Measurements from ENCODE around the gene PIGV. TPM values are rescaled to one million over a fixed set of nuclear protein-coding genes. Genes with fewer than 3 reads are reported as not detected.

Gene PIGV
- total RNA-seq, 1 experiment from 2014 or later = 9.9 TPM

- Mint-ChIP-seq H3K4me3 (ENCODE audit: low read depth, unreplicated experiment) (no peak overlapping the region), H3K9me3 (ENCODE audit: low read depth, unreplicated experiment) (no peaks in the 10 kb centered on the region), H3K36me3 (ENCODE audit: insufficient read depth, unreplicated experiment) (peaks cover 28% of the 10 kb centered on the region), H3K27me3 (ENCODE audit: unreplicated experiment) (no peaks in the 10 kb centered on the region), H3K4me1 (ENCODE audit: low read depth, unreplicated experiment) (peaks cover 44% of the 10 kb centered on the region), H3K27ac (ENCODE audit: unreplicated experiment) (no peak overlapping the region)
- intact Hi-C loops (cut with micrococcal nuclease; ENCODE audit: unreplicated experiment) = no loop called here
- CTCF ChIA-PET = no interaction called here
- no TSS peak for BruUV-seq (replicated peaks)
- no peak for DNase-seq
- no peak for TF ChIP-seq CTCF (IDR thresholded peaks at IDR 0.05; ENCODE audit: unreplicated experiment)
Measured at GRCh38 chr1:26829184-26829911, 41.6 kb downstream of the PIGV start.

- Mint-ChIP-seq H3K27ac (ENCODE audit: unreplicated experiment) (no peak overlapping the region), H3K36me3 (ENCODE audit: insufficient read depth, unreplicated experiment) (peaks cover 27% of the 10 kb centered on the region), H3K9me3 (ENCODE audit: low read depth, unreplicated experiment) (no peaks in the 10 kb centered on the region), H3K4me3 (ENCODE audit: low read depth, unreplicated experiment) (no peak overlapping the region), H3K27me3 (ENCODE audit: unreplicated experiment) (no peaks in the 10 kb centered on the region), H3K4me1 (ENCODE audit: low read depth, unreplicated experiment) (peaks cover 31% of the 10 kb centered on the region)
- intact Hi-C loops (cut with micrococcal nuclease; ENCODE audit: unreplicated experiment) = no loop called here
- CTCF ChIA-PET = interaction anchor here (0.6 to 0.9 kb wide), 3 partner anchors 31 to 330 kb away, joined by 3 to 5 read pairs (median 3); no protein-coding TSS in a partner anchor
- TF ChIP-seq CTCF (IDR thresholded peaks at IDR 0.05; ENCODE audit: unreplicated experiment) = no peak
- DNase-seq = no peak
- no TSS peak for BruUV-seq (replicated peaks)
Measured at GRCh38 chr1:26831059-26831458, 43.3 kb downstream of the PIGV start.

GRCh38 chr1:26831546-26832248 is 43.9 kb downstream of the PIGV start:
- Mint-ChIP-seq H3K4me3 (ENCODE audit: low read depth, unreplicated experiment) (no peak overlapping the region), H3K4me1 (ENCODE audit: low read depth, unreplicated experiment) (peaks cover 31% of the 10 kb centered on the region), H3K27me3 (ENCODE audit: unreplicated experiment) (no peaks in the 10 kb centered on the region), H3K27ac (ENCODE audit: unreplicated experiment) (no peak overlapping the region), H3K36me3 (ENCODE audit: insufficient read depth, unreplicated experiment) (peaks cover 24% of the 10 kb centered on the region), H3K9me3 (ENCODE audit: low read depth, unreplicated experiment) (no peaks in the 10 kb centered on the region)
- no peak for TF ChIP-seq CTCF (IDR thresholded peaks at IDR 0.05; ENCODE audit: unreplicated experiment)
- intact Hi-C loops (cut with micrococcal nuclease; ENCODE audit: unreplicated experiment) = no loop called here
- CTCF ChIA-PET = interaction anchor here (0.7 to 0.9 kb wide), 2 partner anchors 30 to 36 kb away, joined by 3 read pairs; no protein-coding TSS in a partner anchor
- no TSS peak for BruUV-seq (replicated peaks)
- DNase-seq = no peak

- Mint-ChIP-seq H3K4me3 (ENCODE audit: low read depth, unreplicated experiment) (no peak overlapping the region), H3K9me3 (ENCODE audit: low read depth, unreplicated experiment) (no peaks in the 10 kb centered on the region), H3K27ac (ENCODE audit: unreplicated experiment) (no peak overlapping the region), H3K4me1 (ENCODE audit: low read depth, unreplicated experiment) (peaks cover 28% of the 10 kb centered on the region), H3K36me3 (ENCODE audit: insufficient read depth, unreplicated experiment) (peaks cover 18% of the 10 kb centered on the region), H3K27me3 (ENCODE audit: unreplicated experiment) (no peaks in the 10 kb centered on the region)
- intact Hi-C loops (cut with micrococcal nuclease; ENCODE audit: unreplicated experiment) = no loop called here
- no TSS peak for BruUV-seq (replicated peaks)
- CTCF ChIA-PET = no interaction called here
- DNase-seq = no peak
- TF ChIP-seq CTCF (IDR thresholded peaks at IDR 0.05; ENCODE audit: unreplicated experiment) = no peak
Measured at GRCh38 chr1:26832249-26832960, 44.7 kb downstream of the PIGV start.
